H9 (cell line): Measurements from ENCODE around the gene MSMP. TPM values are rescaled to one million over a fixed set of nuclear protein-coding genes. Genes with fewer than 3 reads are reported as not detected.

Experiments used
- DNase-seq: peaks from one replicate; pipeline ENCODE4 v3.0.0-alpha.2; 2017
- H2AFZ ChIP-seq: one replicate; pipeline ENCODE4 v1.6.1; 2013; ENCODE audit warnings: mild to moderate bottlenecking, low read length, control low read depth, moderate library complexity
- H2AK5ac ChIP-seq: 2 replicates; pipeline ENCODE4 v1.6.1; 2013; ENCODE audit warnings: low read length, control low read depth, mixed read lengths; ENCODE audit not compliant: insufficient read length
- H2BK120ac ChIP-seq: one replicate; pipeline ENCODE4 v1.6.1; 2013; ENCODE audit warnings: low read depth, mild to moderate bottlenecking, low read length, control low read depth, inconsistent platforms; ENCODE audit not compliant: poor library complexity, severe bottlenecking
- H2BK12ac ChIP-seq: 2 replicates; pipeline ENCODE4 v1.6.1; 2013; ENCODE audit warnings: low read length, control low read depth, mixed read lengths, low read depth; ENCODE audit not compliant: insufficient read length
- H2BK15ac ChIP-seq: 2 replicates; pipeline ENCODE4 v1.6.1; 2013; ENCODE audit warnings: low read depth, low read length, control low read depth
- H2BK20ac ChIP-seq: one replicate; pipeline ENCODE4 v1.6.1; 2013; ENCODE audit warnings: low read depth, mild to moderate bottlenecking, low read length, control low read depth, inconsistent platforms; ENCODE audit not compliant: poor library complexity, severe bottlenecking
- H2BK5ac ChIP-seq: 2 replicates; pipeline ENCODE4 v1.6.1; 2013; ENCODE audit warnings: low read length, control low read depth, mixed read lengths; ENCODE audit not compliant: insufficient read length
- H3K14ac ChIP-seq: 2 replicates; pipeline ENCODE4 v1.6.1; 2013; ENCODE audit warnings: low read length, control low read depth; ENCODE audit not compliant: insufficient read depth
- H3K18ac ChIP-seq: 2 replicates; pipeline ENCODE4 v1.6.1; 2013; ENCODE audit warnings: low read depth, mild to moderate bottlenecking, mixed read lengths, low read length, control low read depth; ENCODE audit not compliant: insufficient read length
- H3K23ac ChIP-seq: 2 replicates; pipeline ENCODE4 v1.6.1; 2013; ENCODE audit warnings: low read length, control low read depth, mixed read lengths, low read depth; ENCODE audit not compliant: insufficient read length
- H3K23me2 ChIP-seq: 2 replicates; pipeline ENCODE4 v1.6.1; 2013; ENCODE audit warnings: low read depth, mild to moderate bottlenecking, mixed read lengths, low read length, control low read depth; ENCODE audit not compliant: insufficient read length, poor library complexity, severe bottlenecking
- H3K27ac ChIP-seq: 2 replicates; pipeline ENCODE4 v1.5.1; 2013; ENCODE audit warnings: low read length, control low read depth, mixed read lengths, low read depth; ENCODE audit not compliant: insufficient read length
- H3K27me3 ChIP-seq: 2 replicates; pipeline ENCODE4 v1.6.1; 2013; ENCODE audit warnings: low read length, control low read depth, inconsistent platforms; ENCODE audit not compliant: insufficient read depth
- H3K4ac ChIP-seq: 2 replicates; pipeline ENCODE4 v1.6.1; 2013; ENCODE audit warnings: low read depth, mild to moderate bottlenecking, control low read depth, inconsistent platforms, low read length, moderate library complexity
- H3K4me1 ChIP-seq: 2 replicates; pipeline ENCODE4 v1.6.1; 2013; ENCODE audit warnings: low read length, control low read depth, inconsistent platforms; ENCODE audit not compliant: insufficient read depth
- H3K4me2 ChIP-seq: 2 replicates; pipeline ENCODE4 v1.6.1; 2013; ENCODE audit warnings: low read length, control low read depth, mixed read lengths; ENCODE audit not compliant: insufficient read length, insufficient read depth
- H3K56ac ChIP-seq: 2 replicates; pipeline ENCODE4 v1.6.1; 2013; ENCODE audit warnings: low read depth, mild to moderate bottlenecking, mixed read lengths, low read length, control low read depth; ENCODE audit not compliant: insufficient read length
- H3K79me1 ChIP-seq: 2 replicates; pipeline ENCODE4 v1.6.1; 2013; ENCODE audit warnings: low read depth, mild to moderate bottlenecking, moderate library complexity, low read length, control low read depth, inconsistent platforms; ENCODE audit not compliant: insufficient read depth, poor library complexity, severe bottlenecking
- H3K79me2 ChIP-seq: 2 replicates; pipeline ENCODE4 v1.6.1; 2013; ENCODE audit warnings: low read length, control low read depth, inconsistent platforms; ENCODE audit not compliant: insufficient read depth
- H3K9ac ChIP-seq: 2 replicates; pipeline ENCODE4 v1.6.1; 2013; ENCODE audit warnings: low read length, control low read depth, mixed read lengths; ENCODE audit not compliant: insufficient read length; ENCODE audit errors: extremely low read depth
- H3K9me3 ChIP-seq: one replicate; pipeline ENCODE4 v1.6.1; 2013; ENCODE audit warnings: low read depth, low read length, inconsistent platforms; ENCODE audit not compliant: control insufficient read depth
- H3T11ph ChIP-seq: one replicate; pipeline ENCODE4 v1.6.1; 2013; ENCODE audit warnings: mild to moderate bottlenecking, low read length, control low read depth, inconsistent platforms
- H4K20me1 ChIP-seq: one replicate; pipeline ENCODE4 v1.6.1; 2013; ENCODE audit not compliant: control insufficient read depth, insufficient read length, insufficient read depth
- H4K5ac ChIP-seq: 2 replicates; pipeline ENCODE4 v1.6.1; 2013; ENCODE audit warnings: low read depth, mild to moderate bottlenecking, mixed read lengths, low read length, control low read depth; ENCODE audit not compliant: insufficient read length
- H4K8ac ChIP-seq: replicated peaks from 2 replicates; pipeline ENCODE4 v1.6.1; 2013; ENCODE audit warnings: low read length, control low read depth, mixed read lengths, low read depth; ENCODE audit not compliant: insufficient read length
- H4K91ac ChIP-seq: 2 replicates; pipeline ENCODE4 v1.6.1; 2013; ENCODE audit warnings: low read depth, mild to moderate bottlenecking, moderate library complexity, mixed read lengths, low read length, control low read depth; ENCODE audit not compliant: insufficient read length
- H3K27ac Mint-ChIP-seq, 3 experiments: 2 replicates in 2 of 3; 3 replicates in 1 of 3; pipeline ENCODE4 v1.8.0; 2020 to 2021; ENCODE audit warnings: mixed read lengths in 3 of 3, mild to moderate bottlenecking in 1 of 3, moderate library complexity in 1 of 3
- H3K27me3 Mint-ChIP-seq: 2 replicates; pipeline ENCODE4 v1.8.0; 2021; ENCODE audit warnings: low read depth, mild to moderate bottlenecking, moderate library complexity, mixed read lengths
- H3K36me3 Mint-ChIP-seq, 3 experiments: 2 replicates in 2 of 3; 3 replicates in 1 of 3; pipeline ENCODE4 v1.8.0; 2020 to 2021; ENCODE audit warnings: low read depth in 3 of 3, mixed read lengths in 3 of 3; ENCODE audit not compliant: insufficient read depth in 1 of 3
- H3K4me1 Mint-ChIP-seq, 2 experiments: 2 replicates each; pipeline ENCODE4 v1.8.0; 2020; ENCODE audit warnings: mixed read lengths in 2 of 2
- H3K4me3 Mint-ChIP-seq, 2 experiments: 2 replicates in 1 of 2; 3 replicates in 1 of 2; pipeline ENCODE4 v1.8.0; 2020 to 2021; ENCODE audit warnings: mild to moderate bottlenecking in 2 of 2, mixed read lengths in 2 of 2, moderate library complexity in 1 of 2
- H3K9me3 Mint-ChIP-seq, 2 experiments: 2 replicates in 1 of 2; 3 replicates in 1 of 2; pipeline ENCODE4 v1.8.0; 2020; ENCODE audit warnings: mild to moderate bottlenecking in 2 of 2, mixed read lengths in 2 of 2, moderate library complexity in 1 of 2
- CTCF ChIP-seq: fragments of 200-600 bp; sonication (generic); conservative IDR thresholded peaks from 3 replicates; pipeline ENCODE4 v1.8.0; 2021; ENCODE audit warnings: antibody characterized with exemption, mild to moderate bottlenecking
- WGBS: extraction: QIAGEN DNeasy Blood & Tissue Kit; methylation state at CpG from one replicate; pipeline ENCODE4 v1.1.7; 2013; ENCODE audit warnings: missing lambda C conversion rate, low lambda C conversion rate, mixed read lengths; ENCODE audit not compliant: insufficient read length; ENCODE audit errors: extremely low coverage; 5-methylcytosine and 5-hydroxymethylcytosine counted together
- total RNA-seq: library from RNA; stranded (reverse); gene quantifications from 2 replicates; pipeline ENCODE4 v1.2.1, GENCODE V29; 2021

The MSMP gene
- total RNA-seq, 1 experiment from 2014 or later: 0.83 TPM

GRCh38 chr9:35781066-35781465 is 27.0 kb upstream of the MSMP start:
- no peak overlapping the region for H3K14ac ChIP-seq
- peaks cover 7 to 21% (median 11%) of the 10 kb centered on the region in 3 experiments for H3K36me3 Mint-ChIP-seq
- no peak for DNase-seq
- no peak overlapping the region for H2AFZ ChIP-seq
- peaks cover 2% of the 10 kb centered on the region in 2 experiments for H3K4me1 Mint-ChIP-seq
- H2BK20ac ChIP-seq: no peak overlapping the region
- no peak overlapping the region for H3K27ac Mint-ChIP-seq
- no peak overlapping the region for H3K4me2 ChIP-seq
- no peak overlapping the region for H2AK5ac ChIP-seq
- TF ChIP-seq CTCF: no peak
- H3K23me2 ChIP-seq: no peaks in the 10 kb centered on the region
- no peak overlapping the region for H4K8ac ChIP-seq
- H3K79me1 ChIP-seq: no peaks in the 10 kb centered on the region
- H3K4me3 Mint-ChIP-seq: no peak overlapping the region
- H3K4ac ChIP-seq: no peak overlapping the region
- no peak overlapping the region for H3K9ac ChIP-seq
- no peaks in the 10 kb centered on the region for H3K9me3 Mint-ChIP-seq
- no peaks in the 10 kb centered on the region for H4K20me1 ChIP-seq
- H3K4me1 ChIP-seq: no peaks in the 10 kb centered on the region
- no CpG with 5 or more reads among the region's 2 CpGs for WGBS
- no peak overlapping the region for H3K18ac ChIP-seq
- H2BK5ac ChIP-seq: no peak overlapping the region
- no peak overlapping the region for H2BK120ac ChIP-seq
- H3K27ac ChIP-seq: no peak overlapping the region
- no peaks in the 10 kb centered on the region for H3K9me3 ChIP-seq
- H3K27me3 ChIP-seq: no peaks in the 10 kb centered on the region
- no peak overlapping the region for H4K91ac ChIP-seq
- no peak overlapping the region for H3T11ph ChIP-seq
- no peaks in the 10 kb centered on the region for H3K79me2 ChIP-seq
- no peak overlapping the region for H2BK15ac ChIP-seq
- no peak overlapping the region for H4K5ac ChIP-seq
- no peak overlapping the region for H2BK12ac ChIP-seq
- no peak overlapping the region for H3K23ac ChIP-seq
- H3K27me3 Mint-ChIP-seq: no peaks in the 10 kb centered on the region
- no peak overlapping the region for H3K56ac ChIP-seq
